ENCODE results near the gene CAPN2.

Gene CAPN2

GRCh38 chr1:223738465-223739365 lies 26.4 kb downstream of the CAPN2 start:
- TF ChIP-seq CTCF (conservative IDR thresholded peaks at IDR 0.05) (no peak), ZFX (IDR thresholded peaks at IDR 0.05) (no peak)
- peak overlapping the region; percentile 97 for H3K27ac ChIP-seq

GRCh38 chr1:223739366-223740037 lies 27.2 kb downstream of the CAPN2 start:
- H3K27ac ChIP-seq: peak overlapping the region; percentile 97
- no peak for TF ChIP-seq ZFX (IDR thresholded peaks at IDR 0.05)

GRCh38 chr1:223740038-223740736 lies 27.8 kb downstream of the CAPN2 start:
- H3K27ac ChIP-seq: peak overlapping the region; percentile 97

- TF ChIP-seq ZFX (IDR thresholded peaks at IDR 0.05) (no peak), CTCF (conservative IDR thresholded peaks at IDR 0.05) (no peak)
- H3K27ac ChIP-seq: peak overlapping the region; percentile 89
Measured at GRCh38 chr1:223741861-223742260, 29.5 kb downstream of the CAPN2 start.

- peak overlapping the region; percentile 19 for H3K27ac ChIP-seq
- no peak for TF ChIP-seq ZFX (IDR thresholded peaks at IDR 0.05)
- TF ChIP-seq CTCF (conservative IDR thresholded peaks at IDR 0.05): no peak
Measured at GRCh38 chr1:223742856-223743517, 30.6 kb downstream of the CAPN2 start.

GRCh38 chr1:223745731-223746130 lies 33.4 kb downstream of the CAPN2 start:
- TF ChIP-seq CTCF (conservative IDR thresholded peaks at IDR 0.05): no peak
- no peak for TF ChIP-seq ZFX (IDR thresholded peaks at IDR 0.05)
- H3K27ac ChIP-seq: no peak overlapping the region

- TF ChIP-seq ZFX (IDR thresholded peaks at IDR 0.05): no peak
- TF ChIP-seq CTCF (conservative IDR thresholded peaks at IDR 0.05): no peak
- H3K27ac ChIP-seq: peak overlapping the region; percentile 50
Measured at GRCh38 chr1:223747838-223748335, 35.5 kb downstream of the CAPN2 start.

All from C4-2B (cell line).